Measurements from ENCODE around the gene MRPS24.

DNA sequence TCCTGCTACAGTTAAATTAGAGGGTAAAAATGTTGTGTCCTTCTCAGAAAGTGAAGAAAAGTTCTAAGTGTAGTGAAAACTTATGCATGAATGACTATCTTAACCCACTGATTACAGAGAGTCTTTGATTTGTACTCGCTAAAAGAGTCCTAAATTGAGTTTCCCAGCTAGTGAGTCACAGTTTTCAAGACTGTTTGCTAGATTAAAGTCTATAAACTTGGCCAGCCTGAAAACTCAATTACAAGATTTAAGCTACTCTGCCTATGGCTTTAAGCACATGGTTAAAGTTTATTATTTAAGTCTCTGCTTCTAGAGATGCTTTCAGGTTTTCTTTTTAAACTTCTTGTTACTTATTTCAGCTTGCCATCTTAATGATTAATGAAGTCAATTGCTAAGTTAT is 44.4 kb downstream of the MRPS24 start:
- no peak for TF ChIP-seq CTCF (IDR thresholded peaks at IDR 0.05; ENCODE audit: borderline replicate concordance, extremely low read depth, low read length, poor library complexity, severe bottlenecking)
- no peak for TF ChIP-seq EZH2 (IDR thresholded peaks at IDR 0.05; ENCODE audit: borderline replicate concordance, low read depth, low read length, severe bottlenecking)
